ENCODE data around the gene CERS1.

CERS1 gene

GRCh38 chr19:18895824-18896341 lies at the start of gene CERS1:
TSS of gene CERS1 (minus strand) at chr19:18896158. CDS start at chr19:18896072, 86 bp downstream.
- DNase-seq: no peak

GRCh38 chr19:18945297-18945696 lies 49.3 kb upstream of the CERS1 start:
- DNase-seq: no peak

GRCh38 chr19:18943465-18943864 lies 47.5 kb upstream of the CERS1 start:
- no peak for DNase-seq

- DNase-seq: no peak
These were observed 46.7 kb upstream of the CERS1 start for GRCh38 chr19:18942692-18943091.

GRCh38 chr19:18941628-18942354 lies 45.8 kb upstream of the CERS1 start:
- DNase-seq: no peak

DNA sequence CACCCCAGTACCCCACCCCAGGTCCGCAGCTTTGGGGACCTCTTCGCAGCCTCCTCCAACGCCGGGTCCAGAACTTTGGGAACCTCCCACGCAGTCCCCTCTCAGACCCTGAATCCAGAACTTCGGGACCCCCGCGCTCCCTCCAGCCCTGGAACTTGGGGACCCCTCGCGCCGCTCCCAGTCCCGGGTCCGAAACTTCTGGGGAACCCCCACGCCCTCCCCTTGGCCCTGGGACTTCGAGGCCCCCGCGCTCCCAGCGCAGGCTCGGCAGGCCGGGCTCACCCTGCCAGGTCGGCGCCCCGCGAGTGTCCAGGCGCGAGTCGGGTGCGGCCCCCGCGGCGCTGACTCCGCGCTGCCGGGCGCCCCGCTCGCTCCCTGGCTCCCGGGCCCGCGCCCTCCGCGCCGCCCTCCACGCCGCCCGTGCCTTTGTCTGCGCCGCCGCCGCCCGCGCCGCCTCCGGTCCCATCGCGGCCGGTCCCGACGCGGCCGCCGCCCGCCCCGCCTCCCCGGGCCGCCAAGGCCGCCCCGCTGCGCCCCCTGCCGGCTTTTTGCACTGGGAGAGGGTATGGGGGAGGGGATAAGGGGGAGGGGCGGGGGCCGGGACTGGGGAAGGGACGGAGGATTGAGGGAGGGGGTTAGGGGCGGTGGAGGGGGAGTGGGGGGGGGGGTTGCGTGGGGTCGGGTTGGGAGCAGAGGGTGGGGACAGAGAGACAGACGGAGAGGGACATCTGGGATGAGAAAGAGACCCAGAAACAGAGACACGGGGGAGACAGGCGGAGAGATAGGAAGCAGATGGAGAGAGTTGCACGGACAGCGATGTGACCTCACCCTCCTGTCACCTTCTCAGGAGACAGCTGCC lies 45.0 kb upstream of the CERS1 start, which contains the start of gene HOMER3:
TSS of gene HOMER3 (minus strand) at position 449 of the 859 bp plus-strand sequence. CDS start 2,235 bp downstream, outside the sequence.
- peak; percentile 81 for DNase-seq

DNA sequence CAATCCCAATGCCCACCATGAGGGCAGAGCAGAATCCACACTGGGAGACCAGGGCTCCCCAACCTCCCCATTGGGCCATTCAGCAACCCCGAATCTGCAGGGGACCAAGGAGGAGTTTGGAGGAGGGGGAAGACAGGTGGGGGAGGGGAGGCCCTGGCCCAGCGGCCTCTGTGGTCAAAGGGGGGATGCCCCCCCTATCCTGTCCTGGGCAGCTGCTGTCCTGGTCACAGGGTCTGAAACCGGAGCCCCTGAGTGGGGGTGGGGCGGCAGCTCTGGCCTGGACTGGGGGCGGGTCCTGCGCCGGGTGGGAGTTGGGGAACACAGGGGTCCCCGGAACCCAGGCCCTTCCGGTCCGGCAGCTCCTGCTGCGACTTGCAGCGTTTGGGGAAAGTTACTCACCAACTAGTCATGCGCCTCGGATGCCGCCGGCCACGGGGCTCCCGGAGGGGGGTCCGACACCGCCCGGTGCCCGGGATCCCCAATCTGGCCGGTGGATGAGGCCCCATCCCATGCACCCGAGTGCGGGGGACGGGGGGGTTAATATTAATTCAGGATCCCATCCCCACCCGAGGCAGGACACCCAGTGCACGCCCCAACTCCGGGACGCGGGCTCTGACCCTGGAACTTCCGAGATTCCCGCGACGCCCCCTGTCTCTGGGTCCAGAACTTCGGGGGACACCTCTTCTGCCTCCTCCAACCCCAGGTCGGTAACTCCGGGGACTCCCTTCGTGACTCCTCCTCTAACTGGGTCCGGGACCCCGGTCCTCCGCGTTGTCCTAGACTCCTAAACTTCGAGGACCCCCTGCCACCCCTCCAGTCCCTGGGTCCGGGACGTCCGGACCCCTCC lies 44.2 kb upstream of the CERS1 start:
- DNase-seq: no peak

GRCh38 chr19:18939163-18939562 lies 43.2 kb upstream of the CERS1 start:
- DNase-seq: no peak

DNA sequence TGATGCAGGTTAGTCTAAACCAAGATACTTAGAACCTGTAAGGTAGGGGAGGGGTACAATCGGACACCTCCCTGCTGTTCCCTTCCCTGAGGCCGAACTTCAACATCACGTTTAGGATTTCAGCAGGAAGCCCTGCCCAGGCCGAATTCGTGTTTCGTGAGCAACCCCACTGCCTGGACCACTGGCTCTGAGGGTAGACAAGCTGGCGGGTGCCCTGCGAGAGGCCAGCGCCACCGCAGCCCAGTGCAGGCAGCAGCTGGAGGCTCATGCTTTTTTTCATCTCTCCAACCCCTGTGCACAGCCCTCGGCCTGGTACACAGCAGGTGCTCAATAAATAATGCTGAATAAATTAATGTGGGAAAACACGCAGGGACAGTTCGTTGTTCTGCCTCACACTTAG lies 37.3 kb upstream of the CERS1 start:
- no peak for DNase-seq

DNA sequence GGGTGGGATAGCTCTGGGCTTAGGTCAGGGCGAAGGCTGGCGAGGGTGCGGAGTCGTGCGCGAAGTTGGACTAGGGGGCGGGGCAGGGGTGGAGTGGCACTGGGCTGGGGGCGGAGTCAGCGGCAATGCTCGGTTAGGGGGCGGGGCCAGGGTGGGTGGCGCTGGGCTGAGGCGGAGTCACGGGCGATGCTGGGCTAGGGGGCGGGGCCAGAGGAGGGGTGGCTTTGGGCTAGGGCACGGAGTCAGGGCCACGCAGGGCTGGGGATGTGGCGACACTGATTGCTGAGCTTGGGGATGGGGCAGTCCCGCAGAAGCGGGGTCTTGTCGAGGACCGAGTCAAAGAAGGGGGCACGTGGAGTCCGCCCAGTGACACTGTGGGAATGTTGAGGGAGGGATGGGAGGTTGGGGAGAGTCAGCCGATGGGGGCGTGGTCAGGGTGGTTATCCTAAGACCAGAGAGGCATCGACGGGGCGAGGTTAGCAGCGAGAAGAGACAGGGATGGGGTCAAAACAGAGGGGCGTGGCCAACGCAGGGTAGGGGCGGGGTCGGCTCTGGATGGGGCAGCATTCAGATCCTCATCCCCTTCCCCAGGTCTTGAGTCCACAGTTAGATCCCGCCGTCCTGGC lies 36.4 kb upstream of the CERS1 start:
- peak; percentile 88 for DNase-seq

DNA sequence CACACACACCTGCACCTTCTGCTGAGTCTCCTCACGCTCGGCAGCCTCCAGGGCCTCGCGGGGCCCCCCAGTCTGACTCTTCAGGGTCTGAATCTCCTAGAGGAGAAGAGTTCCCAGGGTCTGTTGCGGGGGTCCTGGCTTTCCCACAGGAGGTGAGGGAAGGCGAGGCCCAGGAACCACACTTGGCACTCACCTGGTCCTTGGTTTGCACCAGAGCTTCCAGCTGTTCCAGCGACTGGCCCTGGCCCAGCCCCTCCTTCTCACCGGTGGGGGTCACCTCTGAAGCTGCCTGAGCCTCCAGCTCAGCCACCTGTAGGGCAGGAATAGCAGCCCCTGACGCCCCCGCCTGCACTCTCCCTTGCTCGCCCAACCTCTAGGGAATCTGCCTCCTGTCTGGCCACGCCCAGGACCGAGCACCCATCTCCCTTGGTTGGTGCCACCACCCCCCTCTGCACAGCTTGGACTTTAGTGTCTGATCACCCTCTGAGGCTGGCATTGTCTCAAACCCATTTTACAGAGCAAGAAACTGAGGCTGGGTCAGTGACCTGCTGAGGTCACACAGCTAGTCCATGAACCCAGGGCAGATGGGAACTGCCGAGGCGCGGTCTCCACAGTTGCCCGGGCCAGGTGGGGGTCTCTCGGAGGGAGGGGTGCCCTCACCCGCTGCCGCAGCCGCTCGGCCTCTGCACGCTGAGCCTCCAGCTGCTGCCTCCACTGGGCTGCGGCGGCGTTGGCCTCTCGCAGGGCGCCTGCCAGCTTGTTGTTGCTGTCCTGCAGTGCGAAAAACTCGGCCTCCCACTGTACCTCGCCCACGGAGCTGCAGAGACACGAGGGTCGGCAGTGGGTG lies 35.6 kb upstream of the CERS1 start:
- no peak for DNase-seq

DNA sequence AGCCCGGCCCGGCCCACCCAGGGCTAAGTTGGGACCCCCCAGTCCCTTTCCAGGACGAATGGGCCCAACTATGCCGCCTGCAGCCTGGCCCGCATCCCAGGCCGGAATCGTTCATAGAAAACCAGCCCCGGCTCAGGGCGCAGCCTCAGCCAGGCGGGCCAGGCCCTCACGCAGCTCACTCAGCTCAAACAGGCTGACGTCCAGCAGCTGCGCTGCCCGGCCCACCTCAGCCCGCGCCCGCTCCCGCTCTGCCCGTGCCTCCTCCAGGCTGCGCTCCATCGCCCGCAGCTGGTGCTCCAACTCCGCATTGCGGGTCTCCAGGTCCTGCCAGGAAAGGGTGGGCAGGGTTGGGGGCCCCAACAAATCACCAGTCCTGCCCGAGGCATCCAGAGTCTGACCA lies 33.4 kb upstream of the CERS1 start:
- DNase-seq: no peak

- DNase-seq: no peak
These were observed 32.3 kb upstream of the CERS1 start for GRCh38 chr19:18928018-18928805.

DNA sequence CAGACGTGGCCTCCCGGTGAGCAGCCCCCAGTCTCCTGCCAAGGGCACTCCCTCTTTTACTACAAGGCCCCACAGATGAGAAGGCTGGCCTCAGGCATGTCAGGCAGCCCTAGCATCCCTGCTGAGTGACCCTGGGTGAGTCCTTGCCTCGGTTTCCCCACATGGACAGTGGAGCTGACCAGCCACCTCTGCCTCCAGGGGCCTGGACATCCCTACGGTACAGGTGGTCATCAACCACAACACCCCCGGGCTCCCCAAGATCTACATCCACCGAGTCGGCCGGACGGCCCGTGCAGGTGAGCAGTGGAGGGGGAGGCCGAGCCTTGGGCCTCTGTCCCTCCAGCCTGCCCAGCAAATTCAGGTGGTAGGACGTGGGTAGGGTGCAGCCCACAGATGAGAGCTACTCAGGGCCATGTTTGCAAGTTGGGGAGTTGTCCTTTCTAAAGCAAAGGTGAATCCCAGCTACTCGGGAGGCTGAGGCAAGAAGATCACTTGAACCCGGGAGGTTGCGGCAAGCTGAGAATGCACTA lies 28.8 kb upstream of the CERS1 start:
- DNase-seq: no peak

- DNase-seq: no peak
These were observed 26.4 kb upstream of the CERS1 start for GRCh38 chr19:18922228-18922985.

DNA sequence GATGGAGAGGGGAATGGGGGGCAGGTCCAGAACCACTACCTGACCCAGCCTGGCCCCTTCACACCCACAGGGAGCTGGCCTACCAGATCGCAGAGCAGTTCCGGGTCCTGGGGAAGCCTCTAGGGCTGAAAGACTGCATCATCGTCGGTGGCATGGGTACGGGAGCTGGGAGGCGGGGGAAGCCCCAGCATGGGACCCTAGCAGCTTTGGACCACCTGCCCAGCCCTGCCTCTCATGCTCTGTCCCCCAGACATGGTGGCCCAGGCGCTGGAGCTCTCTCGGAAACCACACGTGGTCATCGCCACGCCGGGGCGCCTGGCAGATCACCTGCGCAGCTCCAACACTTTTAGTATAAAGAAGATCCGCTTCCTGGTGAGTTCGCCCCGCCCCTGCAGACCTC lies 25.6 kb upstream of the CERS1 start:
- DNase-seq: no peak

GRCh38 chr19:18920400-18920799 lies 24.4 kb upstream of the CERS1 start:
- DNase-seq: no peak

DNA sequence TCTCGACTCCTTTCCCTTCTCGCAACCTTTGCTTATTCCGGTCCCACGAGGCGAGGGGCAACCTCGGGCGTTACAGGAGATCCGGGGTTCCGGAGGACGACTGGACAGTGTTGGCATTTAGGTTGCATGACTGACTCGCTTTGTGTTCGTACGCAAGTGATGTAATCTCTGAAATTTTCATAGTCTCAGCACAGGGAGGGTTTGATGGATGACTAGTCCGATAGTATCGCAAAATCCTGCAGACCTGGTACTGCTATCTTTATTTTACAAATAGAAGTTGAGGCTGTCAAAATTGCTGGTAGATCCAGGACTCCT lies 23.9 kb upstream of the CERS1 start:
- DNase-seq: no peak

GRCh38 chr19:18919086-18919899 lies 23.3 kb upstream of the CERS1 start, which contains the start of the genes COPE and DDX49:
TSS of gene COPE (minus strand) at chr19:18919387. CDS start at chr19:18919348, 39 bp downstream.
TSS of gene DDX49 (plus strand) at chr19:18919715. CDS start at chr19:18919742, 27 bp downstream.
- peak; percentile 99 for DNase-seq

Measured in activated CD4-positive, alpha-beta T cell treated with anti-CD3 and anti-CD28 coated beads, Interleukin-2, Interleukin-6, amounts not matched to agents 100 ng/mL and 50 ng/mL, durations not matched to agents 16 hours and 8 hours (primary cell).